Femur (tissue), 1 donor: ENCODE data around the gene IBTK.
"Not testable (repeated sequence)": the region's sequence is repeated elsewhere in the genome, so short reads cannot be mapped to it uniquely, and the experiment has no call there.

Experiments used
- DNase-seq: peaks from one replicate; pipeline ENCODE4 v3.0.0-alpha.2; 2017

IBTK gene

GRCh38 chr6:82245376-82245775 is 2.2 kb downstream of the IBTK start:
- no peak for DNase-seq

GRCh38 chr6:82243884-82244283 is 3.7 kb downstream of the IBTK start:
- DNase-seq: no peak

GRCh38 chr6:82240186-82240585 is 7.4 kb downstream of the IBTK start:
- no peak for DNase-seq

- DNase-seq: no peak
Observed at GRCh38 chr6:82239597-82239996, 7.9 kb downstream of the IBTK start.

GRCh38 chr6:82237013-82237412 is 10.5 kb downstream of the IBTK start:
- no peak for DNase-seq

GRCh38 chr6:82227770-82228169 is 19.8 kb downstream of the IBTK start:
- no peak for DNase-seq

GRCh38 chr6:82220167-82220566 is 27.4 kb downstream of the IBTK start:
- no peak for DNase-seq

- DNase-seq: no peak
Observed at GRCh38 chr6:82217018-82217586, 30.4 kb downstream of the IBTK start.

- no peak for DNase-seq
Observed at GRCh38 chr6:82216549-82216948, 31.0 kb downstream of the IBTK start.

- DNase-seq: no peak
Observed at GRCh38 chr6:82211326-82211725, 36.2 kb downstream of the IBTK start.

- no peak for DNase-seq
Observed at GRCh38 chr6:82208913-82209312, 38.6 kb downstream of the IBTK start.

GRCh38 chr6:82205930-82206392 is 41.6 kb downstream of the IBTK start:
- no peak for DNase-seq

- no peak for DNase-seq
Observed at GRCh38 chr6:82204020-82204419, 43.5 kb downstream of the IBTK start.

- DNase-seq: no peak
Observed at GRCh38 chr6:82197784-82198183, 49.8 kb downstream of the IBTK start.

GRCh38 chr6:82197245-82197644 is 50.3 kb downstream of the IBTK start:
- not testable (repeated sequence) for DNase-seq

- no peak for DNase-seq
Observed at GRCh38 chr6:82196161-82196560, 51.4 kb downstream of the IBTK start.

GRCh38 chr6:82195619-82196018 is 51.9 kb downstream of the IBTK start:
- no peak for DNase-seq

GRCh38 chr6:82185948-82186535 is 61.5 kb downstream of the IBTK start:
- no peak for DNase-seq

- DNase-seq: no peak
Observed at GRCh38 chr6:82183642-82184282, 63.8 kb downstream of the IBTK start.

GRCh38 chr6:82182756-82183155 is 64.8 kb downstream of the IBTK start:
- DNase-seq: no peak

- no peak for DNase-seq
Observed at GRCh38 chr6:82179415-82179814, 68.1 kb downstream of the IBTK start.

- no peak for DNase-seq
Observed at GRCh38 chr6:82178759-82179112, 68.8 kb downstream of the IBTK start.

GRCh38 chr6:82178077-82178758 is 69.3 kb downstream of the IBTK start:
- no peak for DNase-seq

- no peak for DNase-seq
Observed at GRCh38 chr6:82176616-82177015, 70.9 kb downstream of the IBTK start.
